Right ventricle myocardium inferior (tissue), 1 donor: ENCODE data around the gene KATNIP. TPM values are rescaled to one million over a fixed set of nuclear protein-coding genes. Genes with fewer than 3 reads are reported as not detected.
"Not testable (repeated sequence)": the region's sequence is repeated elsewhere in the genome, so short reads cannot be mapped to it uniquely, and the experiment has no call there.

Experiments used
- ATAC-seq: fragments of 200-7000 bp; cut with Tn5 transposase; one replicate; pipeline ENCODE4 v1.9.1; 2020; ENCODE audit warnings: mild to moderate bottlenecking, moderate library complexity
- DNase-seq: peaks from one replicate; pipeline ENCODE4 v3.0.0; 2021; ENCODE audit errors: missing footprints
- intact Hi-C: fragments of 100-400 bp; cut with DNase I; formaldehyde crosslinking; loops from one replicate; pipeline ENCODE4 v1.11.0; 2022
- total RNA-seq: library from RNA; stranded (reverse); fragmentation: NEBNext Ultra II Directional; extraction: Animal tissue kit (Norgen Biotek cat#: 25700); gene quantifications from one replicate; pipeline ENCODE4 v1.2.1, GENCODE V29; 2021
- donor health status: DM: no; HTN: yes; CAD: no; lungs with severe emphysema.

The KATNIP gene
- total RNA-seq, 1 donor from 2014 or later: 8.0 TPM

DNA sequence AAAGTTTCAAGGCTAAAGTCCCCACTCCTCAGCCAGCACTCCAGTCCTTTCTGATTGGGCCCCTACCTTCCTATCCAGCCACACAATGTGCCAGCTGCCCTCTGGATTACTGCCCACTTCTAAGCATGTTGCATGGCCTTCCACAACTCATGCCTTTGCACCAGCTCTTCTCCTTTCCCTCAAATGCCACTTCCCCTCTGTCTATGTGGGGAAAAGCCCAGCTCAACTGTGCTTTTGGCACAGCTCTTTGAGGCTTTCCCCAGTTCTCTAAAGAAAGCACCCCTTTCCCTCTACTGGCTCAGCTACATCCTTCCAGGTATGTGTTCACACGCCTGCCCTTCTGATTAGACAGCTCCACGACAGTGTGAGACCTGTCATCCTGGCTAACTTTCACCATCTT, 18.8 kb upstream of the KATNIP start:
- peak; percentile 33 for ATAC-seq

DNA sequence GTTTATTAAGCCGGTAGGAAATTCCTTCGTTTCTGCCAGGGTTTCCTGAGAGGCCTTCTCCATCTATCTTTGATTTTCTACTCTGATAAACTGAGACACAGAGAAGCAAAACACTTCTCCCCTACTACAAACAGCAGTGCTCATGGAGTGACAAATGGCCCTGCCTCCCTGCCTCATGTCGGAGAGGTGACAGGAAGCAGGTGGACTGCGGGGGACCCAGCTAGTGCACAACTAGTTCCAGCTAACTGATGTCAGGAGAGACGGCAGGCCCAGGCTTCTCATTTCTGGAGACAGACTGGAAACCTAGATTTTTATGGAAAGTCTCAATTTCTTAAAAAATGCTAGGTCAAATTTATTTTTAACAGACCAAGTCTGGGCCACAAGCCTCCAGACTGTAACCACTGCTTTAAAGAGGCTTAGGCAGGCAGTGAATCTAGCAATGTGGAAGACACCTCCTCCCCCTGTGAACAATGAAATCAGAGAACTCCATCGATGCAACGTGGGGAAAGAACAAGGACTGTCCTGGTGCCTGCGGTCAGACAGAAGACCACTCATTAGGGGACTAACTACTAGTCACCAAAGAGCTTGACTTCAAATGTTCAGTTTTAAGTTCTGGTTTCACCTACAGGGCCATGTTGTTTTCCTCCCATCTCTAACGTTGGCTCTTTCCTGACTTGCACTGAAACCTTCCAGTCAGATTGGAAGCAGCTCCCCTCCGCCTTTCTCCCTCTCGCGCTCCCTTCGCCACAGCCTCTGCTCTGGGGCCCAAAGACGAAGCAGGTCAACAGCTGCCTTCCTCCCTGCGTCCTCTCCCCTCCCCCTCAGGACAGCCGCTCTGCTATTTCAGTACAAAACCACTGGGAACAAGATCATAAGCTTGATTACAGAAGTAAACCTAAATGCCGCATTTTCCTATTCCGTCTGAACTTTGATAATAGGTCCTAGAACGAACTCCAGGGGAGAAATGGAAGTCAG, 17.8 kb upstream of the KATNIP start:
- ATAC-seq: no peak
- DNase-seq: no peak
- intact Hi-C loops: no loop called here

More for the DNA sequence above, 18.8 kb upstream of the KATNIP start:
- intact Hi-C loops: no loop called here
- no peak for DNase-seq

DNA sequence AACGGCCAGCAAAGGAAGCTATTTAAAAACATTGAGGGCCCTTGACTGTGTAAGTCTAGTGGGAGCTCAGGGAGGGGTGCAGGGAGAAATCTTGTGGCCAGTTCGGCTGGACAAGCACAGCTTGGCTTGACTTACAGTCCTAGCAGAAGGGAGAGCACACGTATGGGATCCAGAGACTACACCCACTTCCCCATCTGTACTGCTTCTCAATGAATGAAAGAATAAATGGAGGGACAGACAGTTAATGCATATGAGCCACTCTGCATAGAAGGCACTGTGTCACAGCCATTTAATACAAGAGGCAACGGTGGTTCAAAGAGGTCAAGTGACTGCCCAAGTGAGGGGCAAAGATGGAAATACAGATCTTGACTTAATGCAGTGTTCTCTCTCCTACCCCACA, 15.7 kb upstream of the KATNIP start:
- ATAC-seq (no peak), DNase-seq (no peak)
- intact Hi-C loops: no loop called here

DNA sequence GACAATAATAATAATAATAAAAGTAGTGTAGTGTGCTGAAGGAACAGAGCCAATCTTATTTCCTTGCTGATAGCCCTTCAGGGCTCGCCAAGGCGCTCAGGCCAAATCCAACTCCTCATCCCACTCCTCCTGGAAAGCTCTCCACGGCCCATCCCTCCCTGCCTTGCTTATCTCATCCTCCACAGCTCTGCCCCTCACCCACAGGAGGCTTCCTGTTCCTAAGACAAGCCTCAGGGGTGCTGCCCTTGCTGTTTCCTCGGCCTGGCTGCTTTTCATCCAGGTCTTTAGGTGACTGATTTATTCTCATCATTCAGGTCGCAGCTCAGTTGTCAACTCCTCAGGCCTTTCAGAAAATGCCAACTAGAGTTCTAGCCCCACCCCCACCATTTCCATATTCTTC, 11.4 kb upstream of the KATNIP start:
- ATAC-seq (no peak), DNase-seq (no peak)
- intact Hi-C loops: no loop called here

DNA sequence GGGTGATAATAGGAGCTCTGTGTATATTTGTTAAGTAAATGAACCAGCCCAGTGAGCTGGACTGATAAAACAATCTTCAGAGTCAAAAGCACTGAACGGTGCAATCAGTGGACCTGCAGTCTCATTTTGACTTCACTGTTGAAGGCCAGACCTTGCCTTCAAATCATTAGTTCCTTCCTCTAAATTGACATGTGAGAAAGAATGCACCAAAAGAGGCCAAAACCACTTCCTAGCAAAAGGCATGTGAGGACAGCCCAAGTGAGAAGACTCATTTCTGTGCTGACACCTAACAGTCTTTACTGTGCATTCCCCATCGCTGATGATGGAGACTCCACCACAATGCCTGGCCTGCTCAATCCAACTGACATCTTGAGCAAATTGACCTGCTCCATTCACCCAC, 10.8 kb upstream of the KATNIP start:
- ATAC-seq: no peak

DNA sequence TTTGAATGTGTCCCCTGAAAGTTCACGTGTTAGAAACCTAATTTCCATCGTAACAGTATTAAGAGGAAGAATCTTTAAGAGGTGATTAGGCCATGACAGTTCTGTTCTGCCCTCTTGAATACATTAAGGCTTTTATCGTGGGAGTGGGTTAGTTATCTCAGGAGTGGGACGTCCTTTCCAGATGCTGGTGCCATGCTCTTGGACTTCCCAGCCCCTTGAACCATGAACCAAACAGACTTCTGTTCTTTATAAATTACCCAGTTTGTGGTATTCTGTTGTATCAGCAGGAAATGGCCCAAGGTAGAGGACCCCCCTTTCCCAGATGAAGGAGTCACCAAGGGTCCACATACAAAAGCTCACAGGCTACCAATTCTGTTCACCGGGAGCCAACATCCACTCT, 10.3 kb upstream of the KATNIP start:
- no peak for DNase-seq
- intact Hi-C loops: no loop called here
- ATAC-seq: no peak

More for the DNA sequence above, 10.8 kb upstream of the KATNIP start:
- DNase-seq: no peak
- intact Hi-C loops: no loop called here

DNA sequence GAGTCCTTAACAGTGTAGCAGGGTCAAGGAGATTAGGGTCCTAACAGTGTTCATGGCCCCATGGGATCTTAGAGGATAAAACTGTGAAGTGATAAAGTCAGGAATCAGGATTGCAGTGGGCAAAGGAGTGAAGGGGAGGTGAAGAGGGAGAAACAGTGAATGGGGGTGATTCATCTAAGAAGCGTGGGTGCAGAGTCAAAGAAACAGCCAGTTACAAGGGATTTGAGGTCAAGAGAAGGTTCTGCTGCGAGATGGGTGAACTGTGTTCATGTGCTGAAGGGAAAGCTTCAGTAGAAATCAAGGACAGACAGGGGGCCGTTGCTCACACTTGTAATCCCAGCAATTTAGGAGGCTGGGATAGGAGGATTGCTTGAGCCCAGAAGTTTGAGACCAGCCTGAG, 6.1 kb upstream of the KATNIP start:
- intact Hi-C loops: no loop called here
- DNase-seq (no peak), ATAC-seq (no peak)

DNA sequence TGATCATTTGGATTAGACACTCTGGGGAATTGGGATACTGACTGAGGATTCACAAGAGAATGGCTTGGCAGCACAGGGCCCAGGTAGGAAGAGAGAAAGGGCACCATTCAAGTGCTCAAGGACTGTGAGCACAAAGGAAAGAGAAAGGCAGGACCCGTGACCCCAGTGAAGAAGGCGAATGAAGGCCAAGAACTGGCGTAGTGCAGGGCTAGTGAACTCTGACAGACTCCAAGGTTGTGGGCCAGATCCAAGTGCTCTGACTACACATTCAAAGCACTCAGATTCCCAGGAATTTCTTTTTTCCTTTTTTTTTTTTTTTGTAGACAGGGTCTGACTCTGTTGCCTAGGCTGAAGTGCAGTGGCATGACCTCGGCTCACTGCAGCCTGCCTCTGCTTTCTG, 5.3 kb upstream of the KATNIP start:
- intact Hi-C loops: no loop called here

DNA sequence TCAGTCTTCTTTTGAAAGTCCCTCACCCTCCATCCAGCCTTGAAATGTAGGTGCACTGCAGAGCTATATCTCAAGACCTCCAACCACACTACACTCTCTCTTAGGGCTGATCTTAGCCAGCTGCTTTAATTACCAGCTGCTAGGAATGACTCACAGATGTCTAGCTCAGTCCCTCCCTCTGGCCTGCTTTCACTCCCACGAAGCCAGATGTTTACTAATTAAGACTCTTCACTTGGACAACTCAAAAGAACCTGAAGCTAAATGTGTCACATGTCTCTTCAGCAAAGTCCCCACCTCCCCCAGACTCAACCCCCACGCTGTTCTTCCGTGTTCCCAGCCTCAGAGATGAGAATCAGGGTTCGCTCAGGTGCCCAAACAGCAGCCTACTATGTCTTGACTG, 2.8 kb upstream of the KATNIP start:
- DNase-seq (no peak), ATAC-seq (no peak)
- intact Hi-C loops: no loop called here

More for the DNA sequence above, 5.3 kb upstream of the KATNIP start:
- DNase-seq (no peak), ATAC-seq (no peak)

DNA sequence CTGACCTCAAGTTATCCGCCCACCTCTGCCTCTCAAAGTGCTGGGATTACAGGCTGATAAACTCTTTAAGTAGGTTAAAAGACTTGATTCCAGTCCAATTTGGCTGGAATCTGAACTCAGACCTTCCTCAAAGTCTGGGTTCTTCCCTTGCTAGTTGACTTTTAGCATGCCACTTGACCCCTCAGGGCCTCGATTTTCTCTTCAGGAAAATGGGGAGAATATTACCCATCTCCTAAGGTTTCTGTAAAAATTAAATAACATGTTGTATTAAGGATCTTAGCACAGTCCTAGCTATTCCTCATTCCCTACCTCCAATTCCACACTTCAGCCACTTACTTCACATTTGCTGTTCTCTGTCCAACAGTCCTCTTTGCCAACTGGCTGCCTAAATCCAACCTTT, 2.1 kb upstream of the KATNIP start:
- intact Hi-C loops: no loop called here
- ATAC-seq (no peak), DNase-seq (no peak)

DNA sequence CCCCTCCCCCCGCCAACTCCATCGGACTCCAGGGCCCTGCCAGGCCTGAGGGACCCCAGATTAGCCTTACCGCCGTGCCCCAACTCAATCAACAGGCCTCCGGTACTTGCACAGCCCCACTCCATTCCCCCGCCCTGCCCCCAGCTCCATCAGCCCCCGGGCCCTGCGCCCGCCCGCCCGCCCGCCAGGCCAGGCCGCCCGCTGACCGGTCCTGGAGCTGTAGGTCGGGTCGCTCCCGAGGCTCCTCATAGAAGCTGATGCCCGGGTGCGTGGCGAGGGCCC, 539 bp upstream of the KATNIP start:
- DNase-seq (no peak), ATAC-seq (peak; percentile 58)
- intact Hi-C loops: no loop called here

DNA sequence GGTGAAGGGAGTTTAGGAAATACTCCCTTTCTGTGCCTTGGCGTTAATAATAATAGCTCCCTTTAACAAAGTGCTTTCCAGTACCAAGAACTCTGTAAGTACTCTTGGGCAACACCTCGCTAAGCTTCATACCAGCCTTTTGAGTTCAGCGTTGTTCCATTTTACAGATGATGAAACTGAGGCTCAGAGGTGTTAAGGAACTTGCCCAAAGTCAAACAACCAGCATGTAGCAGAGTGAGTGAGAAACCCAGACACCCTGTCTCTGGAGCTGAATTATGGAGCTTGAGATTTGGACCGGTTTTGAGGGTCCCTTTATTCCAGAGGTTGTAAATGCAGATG, 607 bp downstream of the KATNIP start:
- ATAC-seq (no peak), DNase-seq (no peak)
- intact Hi-C loops: loop anchor here (5.0 kb wide), 1 partner anchor 33 kb away; no protein-coding TSS in a partner anchor

DNA sequence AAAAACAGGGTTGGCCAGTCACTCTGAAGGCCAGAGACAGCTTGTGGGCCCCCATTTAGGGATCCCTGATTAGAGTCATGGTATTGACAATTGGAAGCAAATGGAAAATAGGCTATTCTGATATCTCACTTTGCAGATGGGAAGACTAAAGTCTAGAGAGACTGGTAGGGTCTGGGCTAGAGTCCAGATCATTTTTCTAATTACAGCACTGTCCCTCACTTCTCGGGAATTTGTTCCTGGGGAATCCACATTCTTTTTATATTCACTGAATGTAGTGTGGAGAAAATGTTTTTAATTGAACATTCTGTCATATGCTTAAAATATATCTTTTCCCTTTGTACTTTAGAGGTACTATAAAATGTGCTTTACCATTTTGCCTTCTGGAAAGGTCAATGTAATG, 1.1 kb downstream of the KATNIP start:
- intact Hi-C loops: loop anchor here (5.0 kb wide), 1 partner anchor 34 kb away; no protein-coding TSS in a partner anchor
- DNase-seq: no peak
- no peak for ATAC-seq

DNA sequence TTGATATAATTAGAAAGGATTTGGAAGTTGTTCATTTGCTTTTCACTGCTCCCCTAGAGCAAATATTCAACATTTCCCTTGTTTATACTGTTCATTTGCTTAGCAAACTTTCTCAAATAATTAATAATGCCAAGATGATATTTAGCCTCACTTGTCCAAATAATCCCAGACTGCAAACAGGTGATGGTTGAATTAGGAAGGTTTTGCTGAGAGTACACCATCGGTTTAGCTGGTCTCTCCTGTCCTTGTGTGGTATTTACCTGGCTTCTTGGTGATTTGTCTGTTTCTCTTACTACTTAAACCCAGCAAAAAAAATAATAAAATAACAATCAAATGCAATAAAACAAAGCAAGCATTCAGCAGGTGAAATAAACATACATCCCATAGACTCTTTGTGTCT, 6.5 kb downstream of the KATNIP start:
- DNase-seq: no peak
- ATAC-seq: no peak
- intact Hi-C loops: no loop called here

DNA sequence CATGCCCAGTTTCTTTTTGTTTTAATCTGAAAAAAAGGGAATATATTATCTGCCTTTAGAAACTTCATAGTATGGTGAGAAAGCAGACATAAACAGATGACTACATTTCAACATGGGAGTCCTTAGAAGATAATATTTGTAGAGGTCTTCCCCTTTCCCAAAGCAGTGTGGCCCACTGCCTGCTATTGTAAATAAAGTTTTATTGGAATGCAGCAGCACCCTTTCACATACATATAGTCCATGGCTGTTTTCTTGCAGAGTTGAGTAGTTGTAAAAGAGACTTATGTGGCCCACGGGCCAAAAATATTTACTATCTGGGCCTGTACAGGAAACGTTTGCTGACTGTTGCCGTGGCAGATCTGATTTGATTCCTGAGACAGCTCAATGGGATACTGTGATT, 8.5 kb downstream of the KATNIP start:
- intact Hi-C loops: no loop called here
- ATAC-seq (no peak), DNase-seq (no peak)

DNA sequence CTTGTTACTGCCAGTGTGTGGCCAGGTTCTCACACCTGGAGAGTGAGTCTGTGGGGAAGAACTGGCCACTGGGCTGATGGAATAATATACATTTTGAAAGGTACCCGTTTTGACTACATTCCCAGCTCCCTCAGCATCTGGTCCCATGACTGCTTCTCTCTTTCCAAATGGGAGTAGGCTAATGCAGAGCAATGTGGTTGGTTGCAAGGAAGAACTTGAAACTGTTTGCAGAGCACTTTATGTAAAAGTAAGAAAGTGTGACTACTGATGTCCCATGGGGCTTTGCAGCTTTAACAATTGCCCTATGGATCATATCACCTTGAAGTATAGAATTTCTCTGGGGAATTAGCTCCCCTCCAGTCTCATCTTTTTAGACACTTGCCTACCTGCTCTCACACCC, 9.0 kb downstream of the KATNIP start:
- intact Hi-C loops: no loop called here
- DNase-seq: no peak
- no peak for ATAC-seq

DNA sequence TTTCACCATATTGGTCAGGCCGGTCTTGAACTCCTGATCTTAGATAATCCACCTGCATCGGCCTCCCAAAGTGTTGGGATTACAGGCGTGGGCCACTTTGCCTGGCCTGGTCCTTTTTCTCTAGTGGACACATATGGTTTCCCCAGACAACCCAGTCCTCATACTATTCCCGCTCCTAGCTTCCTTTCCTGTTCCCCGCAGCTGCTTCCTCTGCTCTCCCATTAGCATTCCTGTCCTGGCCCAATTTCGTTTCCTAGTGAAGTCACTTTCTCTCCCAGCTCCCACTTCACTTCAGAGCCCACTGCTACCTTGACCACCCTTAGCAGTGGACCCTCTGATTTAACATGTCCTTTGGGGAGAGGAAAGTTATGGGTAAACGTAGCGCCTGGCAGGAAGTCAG, 11.3 kb downstream of the KATNIP start:
- DNase-seq (no peak), ATAC-seq (no peak)
- intact Hi-C loops: no loop called here

DNA sequence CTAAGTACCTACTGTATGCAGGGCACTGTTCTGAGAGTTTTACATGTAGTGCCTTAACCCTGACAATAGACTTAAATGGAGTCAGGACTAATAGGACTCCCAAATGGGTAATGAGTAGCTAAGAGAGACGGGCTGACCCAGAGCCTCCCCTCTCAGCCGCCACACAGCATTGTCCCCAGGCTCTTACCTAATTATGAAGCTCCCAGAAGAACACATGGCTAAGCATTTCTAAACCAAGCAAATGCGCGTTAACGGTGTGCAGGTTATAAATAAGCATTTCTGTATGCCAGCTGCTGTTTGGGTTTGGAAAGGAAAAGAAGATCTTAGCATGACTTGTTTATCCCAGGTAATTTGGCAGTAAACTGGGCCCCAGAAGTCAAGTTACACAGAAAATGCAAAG, 14.3 kb downstream of the KATNIP start:
- ATAC-seq: no peak
- intact Hi-C loops: no loop called here
- DNase-seq: no peak

DNA sequence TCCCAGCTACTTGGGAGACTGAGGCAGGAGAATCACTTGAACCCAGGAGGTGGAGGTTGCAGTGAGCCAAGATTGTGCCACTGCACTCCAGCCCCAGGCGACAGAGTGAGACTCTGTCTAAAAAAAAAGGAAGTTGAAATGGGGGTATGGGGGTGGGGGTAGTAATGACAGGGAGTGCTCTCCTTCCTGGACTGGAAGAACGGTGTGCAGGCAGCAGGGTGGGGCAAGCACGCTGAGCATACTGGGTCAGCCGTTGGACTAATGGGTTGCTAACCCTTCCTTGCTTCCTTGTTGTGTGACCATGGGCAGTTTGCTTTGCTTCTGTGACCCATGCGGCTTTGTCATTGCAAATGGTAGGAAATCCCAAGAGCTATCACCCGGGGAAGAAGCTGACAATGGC, 16.5 kb downstream of the KATNIP start:
- ATAC-seq (no peak), DNase-seq (no peak)
- intact Hi-C loops: no loop called here

DNA sequence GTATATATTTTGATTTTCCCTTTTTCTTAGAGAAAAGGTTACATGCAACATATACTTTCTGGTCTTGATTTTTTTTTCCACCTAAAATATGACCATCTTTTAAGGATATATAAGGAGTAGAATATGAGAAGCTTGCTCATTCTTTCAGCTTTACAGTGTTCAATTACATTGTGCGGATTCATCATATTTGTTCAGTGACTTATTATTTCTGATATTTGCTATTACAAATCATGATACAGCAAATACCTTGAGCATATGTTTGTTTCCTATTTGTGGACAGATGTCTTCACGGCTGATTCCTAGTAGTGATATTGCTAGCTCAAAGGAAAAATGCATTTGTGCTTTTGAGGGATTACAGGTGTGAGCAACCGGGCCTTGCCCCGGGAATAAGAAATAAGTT, 18.1 kb downstream of the KATNIP start:
- intact Hi-C loops: no loop called here
- ATAC-seq (no peak), DNase-seq (no peak)

DNA sequence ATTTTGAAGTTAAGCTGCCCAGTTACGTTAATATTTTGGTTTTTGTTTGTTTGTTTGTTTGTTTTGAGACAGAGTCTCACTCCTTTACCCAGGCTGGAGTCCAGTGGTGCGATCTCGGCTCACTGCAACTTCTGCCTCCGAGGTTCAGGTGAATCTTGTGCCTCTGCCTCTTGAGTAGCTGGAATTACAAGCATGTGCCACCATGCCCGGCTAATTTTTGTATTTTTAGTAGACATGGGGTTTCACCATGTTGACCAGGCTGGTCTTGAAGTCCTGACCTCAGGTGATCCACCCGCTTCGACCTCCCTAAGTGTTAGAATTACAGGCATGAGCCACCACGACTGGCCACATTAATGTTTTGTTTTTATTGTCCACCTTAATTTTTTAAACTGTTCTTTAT, 21.0 kb downstream of the KATNIP start:
- ATAC-seq, intact Hi-C loops, DNase-seq: not testable (repeated sequence)
